SU-DHL-6 (cell line): ENCODE measurements around the gene COL15A1.

Experiments used
- H2AFZ ChIP-seq: fragments of 200-600 bp; sonication (generic); 2 replicates; pipeline ENCODE4 v1.6.1; 2014; ENCODE audit warnings: low read depth, mild to moderate bottlenecking, moderate library complexity, mixed read lengths, antibody characterized with exemption, low read length; ENCODE audit not compliant: severe bottlenecking
- H3F3A ChIP-seq: fragments of 200-600 bp; shearing (Covaris generic); 2 replicates; pipeline ENCODE4 v1.6.0; 2016; ENCODE audit warnings: antibody characterized with exemption, mild to moderate bottlenecking; ENCODE audit not compliant: insufficient read depth
- H3K27ac ChIP-seq: fragments of 200-600 bp; sonication (generic); 2 replicates; pipeline ENCODE4 v1.5.1; 2016; ENCODE audit warnings: low read depth, mild to moderate bottlenecking, low read length, moderate library complexity, mixed read lengths
- H3K27me3 ChIP-seq: fragments of 200-600 bp; sonication (generic), shearing (Covaris generic); 2 replicates; pipeline ENCODE4 v1.6.0; 2014; ENCODE audit warnings: mild to moderate bottlenecking, low read length
- H3K36me3 ChIP-seq: fragments of 200-600 bp; sonication (generic); 2 replicates; pipeline ENCODE4 v1.6.1; 2014; ENCODE audit warnings: mild to moderate bottlenecking, low read length, mixed read lengths
- H3K4me2 ChIP-seq: fragments of 300-600, 200-600 bp; shearing (Covaris generic), sonication (generic); 2 replicates; pipeline ENCODE4 v1.6.0; 2014; ENCODE audit warnings: low read length, low read depth, mild to moderate bottlenecking; ENCODE audit not compliant: poor library complexity, severe bottlenecking
- H3K4me3 ChIP-seq: fragments of 200-600 bp; sonication (generic); 2 replicates; pipeline ENCODE4 v1.5.1; 2014; ENCODE audit warnings: antibody characterized with exemption, low read length, mild to moderate bottlenecking, mixed read lengths; ENCODE audit not compliant: insufficient read depth, poor library complexity, severe bottlenecking
- H3K79me2 ChIP-seq: fragments of 200-600 bp; sonication (generic); 2 replicates; pipeline ENCODE4 v1.6.1; 2014; ENCODE audit warnings: mild to moderate bottlenecking, low read length, moderate library complexity; ENCODE audit not compliant: insufficient read depth
- H3K9ac ChIP-seq: fragments of 200-600 bp; sonication (generic); 2 replicates; pipeline ENCODE4 v1.7.0; 2014; ENCODE audit warnings: mild to moderate bottlenecking, low read length
- H3K9me2 ChIP-seq: fragments of 200-600 bp; sonication (generic); replicated peaks from 2 replicates; pipeline ENCODE4 v1.6.1; 2014; ENCODE audit warnings: low read length; ENCODE audit not compliant: insufficient read depth
- H3K9me3 ChIP-seq: fragments of 200-600 bp; sonication (generic); 2 replicates; pipeline ENCODE4 v1.6.1; 2014; ENCODE audit warnings: low read length, mixed read lengths; ENCODE audit not compliant: insufficient read depth
- H4K20me1 ChIP-seq: fragments of 200-600 bp; sonication (generic); 2 replicates; pipeline ENCODE4 v1.6.1; 2014; ENCODE audit warnings: low read depth, mild to moderate bottlenecking, antibody characterized with exemption, low read length, moderate library complexity, mixed read lengths
- EZH2phosphoT487 ChIP-seq: fragments of 200-600 bp; sonication (generic), shearing (Covaris generic); conservative IDR thresholded peaks from 2 replicates; pipeline ENCODE4 v1.6.1; 2018; ENCODE audit warnings: mild to moderate bottlenecking, antibody characterized with exemption, low read length, moderate library complexity, mixed read lengths
- TF ChIP-seq, protein P1 (sequence below): fragments of 200-600 bp; sonication (generic); IDR thresholded peaks from one replicate; pipeline ENCODE4 v1.5.1; 2017; ENCODE audit warnings: antibody characterized with exemption, mild to moderate bottlenecking, low read length, moderate library complexity; ENCODE audit not compliant: insufficient read depth, poor library complexity, severe bottlenecking

COL15A1 gene

DNA sequence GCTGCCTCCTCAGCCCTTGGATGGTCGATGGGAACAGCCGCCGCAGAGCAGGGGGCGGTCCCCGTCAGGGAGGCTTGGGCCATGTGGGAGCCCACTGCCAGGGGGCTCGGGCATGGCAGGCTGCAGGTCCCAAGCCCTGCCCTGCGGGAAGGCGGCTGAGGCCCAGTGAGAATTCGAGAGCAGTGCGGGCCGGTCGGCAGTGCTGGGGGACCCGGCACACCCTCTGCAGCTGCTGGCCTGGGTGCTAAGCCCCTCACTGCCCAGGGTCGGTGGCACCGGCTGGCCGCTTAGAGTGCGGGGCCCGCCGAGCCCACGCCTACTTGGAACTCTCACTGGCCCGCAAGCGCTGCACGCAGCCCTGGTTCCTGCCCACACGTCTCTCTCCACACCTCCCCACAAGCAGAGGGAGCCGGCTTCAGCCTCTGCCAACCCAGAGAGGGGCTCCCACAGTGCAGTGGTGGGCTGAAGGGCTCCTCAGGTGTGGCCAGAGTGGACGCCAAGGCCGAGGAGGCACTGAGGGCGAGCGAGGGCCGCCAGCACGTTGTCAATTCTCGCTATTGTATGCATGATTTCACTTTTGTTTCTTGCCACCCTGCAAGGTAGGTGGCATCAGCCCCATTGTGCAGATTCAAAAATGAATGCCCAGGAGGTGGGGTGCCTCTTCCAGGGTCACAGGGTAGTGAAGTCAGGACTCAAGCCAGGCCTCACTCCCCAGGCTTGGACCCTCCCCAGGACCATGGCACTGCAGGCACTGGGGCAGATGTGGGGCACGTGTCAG, 48.6 kb downstream of the COL15A1 start:
- Histone ChIP-seq H3K9me2 (no peaks in the 10 kb centered on the region), H3K27me3 (no peaks in the 10 kb centered on the region), H4K20me1 (no peaks in the 10 kb centered on the region), H3K27ac (no peak overlapping the region), H3F3A (no peaks in the 10 kb centered on the region), H3K79me2 (no peaks in the 10 kb centered on the region), H3K9me3 (no peaks in the 10 kb centered on the region), H2AFZ (no peak overlapping the region), H3K4me2 (no peak overlapping the region), H3K9ac (no peak overlapping the region), H3K36me3 (no peaks in the 10 kb centered on the region), H3K4me3 (no peak overlapping the region)
- TF ChIP-seq, protein P1, sequence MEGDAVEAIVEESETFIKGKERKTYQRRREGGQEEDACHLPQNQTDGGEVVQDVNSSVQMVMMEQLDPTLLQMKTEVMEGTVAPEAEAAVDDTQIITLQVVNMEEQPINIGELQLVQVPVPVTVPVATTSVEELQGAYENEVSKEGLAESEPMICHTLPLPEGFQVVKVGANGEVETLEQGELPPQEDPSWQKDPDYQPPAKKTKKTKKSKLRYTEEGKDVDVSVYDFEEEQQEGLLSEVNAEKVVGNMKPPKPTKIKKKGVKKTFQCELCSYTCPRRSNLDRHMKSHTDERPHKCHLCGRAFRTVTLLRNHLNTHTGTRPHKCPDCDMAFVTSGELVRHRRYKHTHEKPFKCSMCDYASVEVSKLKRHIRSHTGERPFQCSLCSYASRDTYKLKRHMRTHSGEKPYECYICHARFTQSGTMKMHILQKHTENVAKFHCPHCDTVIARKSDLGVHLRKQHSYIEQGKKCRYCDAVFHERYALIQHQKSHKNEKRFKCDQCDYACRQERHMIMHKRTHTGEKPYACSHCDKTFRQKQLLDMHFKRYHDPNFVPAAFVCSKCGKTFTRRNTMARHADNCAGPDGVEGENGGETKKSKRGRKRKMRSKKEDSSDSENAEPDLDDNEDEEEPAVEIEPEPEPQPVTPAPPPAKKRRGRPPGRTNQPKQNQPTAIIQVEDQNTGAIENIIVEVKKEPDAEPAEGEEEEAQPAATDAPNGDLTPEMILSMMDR: no peak
- TF ChIP-seq EZH2phosphoT487: no peak

DNA sequence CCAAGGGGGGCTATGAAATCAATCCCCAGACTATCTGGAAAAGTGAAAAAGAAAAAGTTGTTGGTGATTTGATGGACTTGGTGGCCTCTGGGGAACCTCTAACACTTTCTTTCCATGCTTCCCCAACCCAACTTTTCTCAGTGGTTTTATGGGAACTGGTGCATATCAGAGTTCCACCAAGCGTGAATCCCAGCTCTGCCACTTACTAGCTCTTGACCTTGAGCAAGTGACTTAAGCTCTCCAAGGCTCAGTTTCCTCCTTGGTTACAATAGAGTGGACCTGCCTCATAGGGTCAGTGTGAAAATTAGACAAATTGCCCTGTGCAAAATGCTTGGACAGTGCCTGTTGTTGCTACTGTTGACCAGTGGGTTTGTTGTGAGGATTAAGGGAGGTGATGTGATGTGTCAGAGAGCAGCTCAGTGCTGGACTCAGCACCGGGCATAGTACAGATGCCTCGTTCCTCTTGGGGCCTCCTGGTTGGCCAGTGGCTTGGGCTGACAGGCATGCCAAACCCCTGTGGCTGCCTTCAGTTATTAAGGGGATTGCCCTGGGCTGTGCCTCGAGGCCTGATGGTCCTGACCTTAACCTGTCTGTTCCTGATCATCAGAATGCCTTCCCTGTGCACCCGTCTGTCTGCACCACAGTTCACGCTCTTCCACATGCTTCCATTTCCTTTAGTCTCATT, 49.3 kb downstream of the COL15A1 start:
- Histone ChIP-seq H3K36me3 (no peaks in the 10 kb centered on the region), H3K27me3 (no peaks in the 10 kb centered on the region), H3K9me3 (no peaks in the 10 kb centered on the region), H3K4me2 (no peak overlapping the region), H3K79me2 (no peaks in the 10 kb centered on the region), H3K9ac (no peak overlapping the region), H2AFZ (no peak overlapping the region), H3K27ac (no peak overlapping the region), H3K9me2 (no peaks in the 10 kb centered on the region), H4K20me1 (no peaks in the 10 kb centered on the region), H3K4me3 (no peak overlapping the region), H3F3A (no peaks in the 10 kb centered on the region)
- TF ChIP-seq EZH2phosphoT487: no peak
- TF ChIP-seq, protein P1: no peak

DNA sequence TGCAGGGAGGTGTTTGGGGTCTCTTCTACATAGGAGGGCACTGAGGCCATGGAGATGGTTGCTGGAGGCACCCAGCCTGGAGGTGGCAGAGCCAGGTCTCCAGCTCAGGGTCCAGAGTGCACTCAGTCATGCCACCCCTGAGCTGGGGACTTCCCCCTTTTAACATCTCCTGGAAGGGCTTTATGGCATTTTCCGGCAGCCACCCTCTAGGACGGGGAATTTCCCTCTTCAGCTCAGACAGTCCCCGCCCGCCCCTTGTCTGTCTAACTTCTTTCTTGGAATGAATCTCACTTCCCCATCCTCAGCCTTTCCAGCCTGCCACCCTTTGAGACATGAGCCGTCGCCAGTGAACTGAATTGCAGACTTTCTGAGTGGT, 49.9 kb downstream of the COL15A1 start:
- no peaks in the 10 kb centered on the region for H3K36me3 ChIP-seq
- H3K27me3 ChIP-seq: no peaks in the 10 kb centered on the region
- H4K20me1 ChIP-seq: no peaks in the 10 kb centered on the region
- H3K9ac ChIP-seq: no peak overlapping the region
- H3K4me2 ChIP-seq: no peak overlapping the region
- H3K4me3 ChIP-seq: no peak overlapping the region
- H3K9me3 ChIP-seq: no peaks in the 10 kb centered on the region
- H2AFZ ChIP-seq: no peak overlapping the region
- H3F3A ChIP-seq: no peaks in the 10 kb centered on the region
- H3K27ac ChIP-seq: no peak overlapping the region
- H3K79me2 ChIP-seq: no peaks in the 10 kb centered on the region
- no peaks in the 10 kb centered on the region for H3K9me2 ChIP-seq
- TF ChIP-seq EZH2phosphoT487: no peak
- TF ChIP-seq, protein P1: no peak
